ENCODE data around the gene ACADVL. TPM values are rescaled to one million over a fixed set of nuclear protein-coding genes. Genes with fewer than 3 reads are reported as not detected.

ACADVL gene
- polyA plus RNA-seq, 3 donors = 438 to 579 (median 497) TPM

DNA sequence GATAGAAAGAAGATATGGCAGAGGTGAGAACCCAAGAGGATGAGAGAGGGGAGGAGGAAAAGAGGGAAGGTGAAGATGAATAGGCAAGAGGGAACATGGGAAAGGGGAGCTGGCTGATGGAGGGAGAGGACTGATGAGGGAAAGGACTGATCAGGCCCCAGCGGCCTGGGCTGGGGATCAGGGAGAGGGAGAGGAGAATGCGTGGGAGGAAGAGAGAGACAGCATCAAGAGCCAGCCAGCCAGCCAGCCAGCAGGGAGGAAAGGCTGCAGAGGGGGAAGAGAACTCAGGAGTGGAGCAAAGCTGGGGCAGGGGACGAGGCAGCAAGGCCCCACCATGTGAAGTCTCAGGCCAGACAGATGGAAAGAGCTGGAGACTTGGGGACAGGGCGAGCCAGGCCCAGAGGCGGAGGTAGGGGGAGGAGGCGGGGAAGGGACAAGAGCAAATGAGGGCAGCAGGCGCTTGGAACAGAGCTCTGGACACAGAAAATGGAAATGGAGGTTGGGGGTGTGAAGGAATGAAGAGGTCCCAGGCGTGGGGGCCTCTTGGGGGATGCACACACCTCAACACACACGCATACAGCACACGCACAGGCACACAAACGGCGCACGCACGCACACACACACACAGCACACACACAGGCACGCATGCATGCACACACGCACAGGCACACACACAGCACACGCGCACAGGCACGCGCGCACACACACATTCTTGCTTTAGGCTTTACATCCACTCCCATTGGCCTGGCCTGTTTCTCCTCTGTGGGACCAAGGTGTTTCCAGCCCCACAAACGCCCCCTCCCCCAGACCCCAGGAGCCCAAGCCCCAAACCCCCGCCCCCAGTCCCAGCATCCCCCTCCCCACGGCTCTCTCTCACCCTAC lies 12.4 kb upstream of the ACADVL start:
- no peak for DNase-seq (ENCODE audit: extremely low read depth in 1 of 11, low read depth in 9 of 11, low spot score in 4 of 11)

DNA sequence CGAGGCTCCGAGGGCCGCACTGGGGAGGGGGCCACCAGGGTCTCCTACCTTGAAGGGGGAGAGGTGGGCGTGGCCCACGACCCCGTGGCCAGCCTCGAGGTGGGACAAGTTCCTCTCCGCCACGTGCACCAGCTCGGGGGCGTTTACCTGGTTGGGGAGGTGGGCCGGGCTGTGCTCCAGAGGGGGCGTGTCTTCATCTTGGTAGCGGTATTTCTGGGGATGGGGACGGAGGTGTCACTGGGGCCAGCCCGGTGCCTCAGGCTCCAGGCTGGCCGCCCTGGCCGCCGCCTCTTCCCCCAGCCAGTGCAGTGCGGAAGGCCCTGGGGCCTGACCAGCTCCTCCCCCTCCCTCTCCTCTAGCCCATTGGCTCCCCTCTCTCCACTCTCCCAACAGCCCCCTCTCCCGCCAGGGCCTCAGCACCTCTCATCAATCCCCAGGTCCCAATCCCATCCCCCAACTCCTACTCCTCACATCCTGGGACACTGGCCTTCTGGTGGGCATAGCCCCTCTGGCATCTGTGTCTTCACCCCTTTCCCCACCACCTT lies 11.6 kb upstream of the ACADVL start:
- DNase-seq (ENCODE audit: extremely low read depth in 1 of 11, low read depth in 9 of 11, low spot score in 4 of 11) = no peak

DNA sequence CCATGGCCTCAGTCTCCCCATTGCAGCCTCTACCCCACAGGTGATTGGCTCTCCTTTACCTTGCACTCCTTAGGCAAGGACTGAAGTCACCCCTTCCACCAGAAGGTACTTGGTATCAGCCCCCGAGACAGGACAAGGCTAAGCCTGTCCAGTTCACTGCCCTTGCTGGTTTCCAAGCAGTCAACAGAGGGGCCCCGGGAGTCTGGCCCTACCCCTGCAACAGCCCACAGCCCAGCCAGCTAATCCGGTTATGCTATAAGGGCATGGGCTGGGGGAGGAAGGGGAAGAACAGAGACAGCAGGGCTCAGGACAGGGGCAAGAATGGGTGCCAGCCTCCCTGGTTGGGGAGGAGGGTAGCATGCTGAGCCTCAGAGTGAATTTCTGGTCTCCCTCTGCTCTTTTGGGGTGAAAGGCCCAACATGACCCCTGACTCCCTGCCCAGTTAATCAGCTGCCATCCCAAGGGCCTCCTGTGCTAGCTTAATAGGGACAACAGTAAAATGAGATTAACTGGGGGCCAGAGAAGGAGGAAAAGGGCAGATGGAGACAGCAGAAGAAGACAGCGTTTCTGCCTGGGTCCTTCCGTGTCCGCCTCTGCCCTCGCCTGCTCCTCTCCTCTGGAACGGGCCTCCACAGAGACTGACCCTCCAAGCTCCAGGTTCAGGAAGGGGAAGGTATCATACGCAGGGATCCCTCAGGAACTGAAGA lies 10.8 kb upstream of the ACADVL start:
- no peak for DNase-seq (ENCODE audit: extremely low read depth in 1 of 11, low read depth in 9 of 11, low spot score in 4 of 11)

DNA sequence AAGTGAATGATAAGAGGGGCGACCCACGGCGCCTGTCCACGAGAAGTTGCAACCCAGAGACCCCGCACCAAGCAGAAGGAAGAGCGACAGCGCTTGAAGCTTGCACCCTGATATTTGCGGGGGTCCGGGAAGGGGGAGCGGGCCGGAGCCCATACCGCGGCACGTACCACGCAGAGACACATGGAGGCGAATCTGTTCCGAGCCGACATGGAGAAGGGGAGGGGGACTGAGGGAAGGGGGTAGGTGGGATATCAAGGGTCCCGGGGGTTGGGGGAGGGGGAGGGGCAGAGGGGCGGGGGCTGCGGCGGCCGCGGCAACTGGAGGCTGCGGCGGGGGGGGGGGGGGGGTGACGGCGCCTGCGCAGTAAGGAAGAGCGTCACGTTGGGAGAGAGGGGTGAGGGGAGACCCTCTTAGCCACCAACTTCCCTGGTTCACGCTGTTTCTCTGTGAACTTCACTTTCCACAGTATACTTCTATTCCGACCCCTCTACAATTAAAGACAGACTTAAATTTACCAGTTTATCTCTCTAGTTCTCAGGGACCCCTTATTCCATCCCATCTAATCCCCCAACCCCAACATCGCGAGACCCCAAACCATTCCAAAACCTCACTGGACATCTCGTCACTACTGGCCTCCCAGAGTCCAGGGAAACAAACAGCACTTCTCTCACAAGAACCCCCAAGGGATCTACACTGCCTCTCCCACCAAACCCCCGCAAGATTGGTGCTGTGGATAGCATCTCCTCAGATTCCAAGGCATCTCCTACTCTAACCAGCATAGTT lies 8.1 kb upstream of the ACADVL start:
- DNase-seq (ENCODE audit: extremely low read depth in 1 of 11, low read depth in 9 of 11, low spot score in 4 of 11) = no peak

DNA sequence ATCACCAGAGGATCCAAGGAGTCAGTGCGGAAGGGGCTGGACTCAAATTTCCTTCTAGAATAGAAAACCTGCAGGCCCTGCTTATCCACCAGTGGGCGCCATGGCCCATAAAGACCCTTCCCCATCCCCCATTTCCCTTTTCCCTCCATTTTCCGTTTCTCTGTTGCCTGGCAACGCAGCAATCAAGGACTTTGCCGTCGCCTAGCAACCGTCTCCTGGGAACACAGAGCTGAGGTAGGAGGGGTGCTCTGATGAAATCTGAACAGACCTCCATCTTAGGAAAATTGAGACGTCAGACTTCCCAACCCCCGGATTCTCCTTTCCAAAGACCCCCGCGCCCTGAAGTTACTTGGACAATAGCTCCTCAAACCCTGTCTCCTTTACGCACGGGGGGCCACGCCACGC lies 5.8 kb upstream of the ACADVL start:
- DNase-seq (ENCODE audit: extremely low read depth in 1 of 11, low read depth in 9 of 11, low spot score in 4 of 11) = peak in 10 of 11 donors; percentile 84 to 95 (median 90)

DNA sequence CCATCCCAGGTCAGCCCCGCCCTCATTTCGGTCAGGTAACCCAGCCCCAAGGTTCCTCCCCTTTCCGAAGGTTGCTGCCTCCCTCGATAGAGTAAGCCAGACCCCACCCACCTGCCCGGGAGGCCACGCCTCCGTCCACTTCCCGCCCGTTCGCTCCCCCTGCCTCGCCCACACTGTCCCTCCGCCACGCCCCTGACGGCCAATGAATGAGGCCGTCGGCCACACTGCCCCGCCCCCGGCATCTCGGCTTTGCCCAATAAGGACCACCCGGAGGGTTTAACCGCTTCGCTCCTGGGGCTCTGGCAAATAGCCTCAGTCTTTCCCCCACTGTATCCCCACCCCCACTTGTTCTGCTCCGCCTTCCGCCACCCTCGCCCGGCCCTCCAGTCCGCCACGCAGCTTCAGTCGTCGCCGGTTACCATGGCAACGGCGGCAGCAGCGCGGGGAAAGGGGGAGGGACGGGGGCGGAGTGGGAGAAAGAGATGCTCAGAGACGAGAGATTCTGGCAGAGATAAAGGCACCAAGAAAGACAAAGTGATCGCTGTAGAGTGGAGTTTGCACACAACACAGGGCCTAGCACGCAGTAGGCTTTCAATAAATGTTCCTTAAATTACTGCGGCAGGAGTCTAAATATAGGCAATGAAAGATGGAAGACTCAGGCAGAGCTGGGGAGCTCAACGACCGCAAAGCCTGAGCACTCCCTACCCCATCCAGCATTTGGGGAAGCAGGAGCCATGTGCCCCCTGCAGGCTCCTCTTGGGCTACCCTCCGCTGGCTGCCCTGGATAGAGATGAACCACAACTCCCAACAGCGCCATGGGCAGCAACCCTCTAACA lies 5.2 kb upstream of the ACADVL start:
- peak in 10 of 11 donors; percentile 94 to 98 (median 98) for DNase-seq (ENCODE audit: extremely low read depth in 1 of 11, low read depth in 9 of 11, low spot score in 4 of 11)

DNA sequence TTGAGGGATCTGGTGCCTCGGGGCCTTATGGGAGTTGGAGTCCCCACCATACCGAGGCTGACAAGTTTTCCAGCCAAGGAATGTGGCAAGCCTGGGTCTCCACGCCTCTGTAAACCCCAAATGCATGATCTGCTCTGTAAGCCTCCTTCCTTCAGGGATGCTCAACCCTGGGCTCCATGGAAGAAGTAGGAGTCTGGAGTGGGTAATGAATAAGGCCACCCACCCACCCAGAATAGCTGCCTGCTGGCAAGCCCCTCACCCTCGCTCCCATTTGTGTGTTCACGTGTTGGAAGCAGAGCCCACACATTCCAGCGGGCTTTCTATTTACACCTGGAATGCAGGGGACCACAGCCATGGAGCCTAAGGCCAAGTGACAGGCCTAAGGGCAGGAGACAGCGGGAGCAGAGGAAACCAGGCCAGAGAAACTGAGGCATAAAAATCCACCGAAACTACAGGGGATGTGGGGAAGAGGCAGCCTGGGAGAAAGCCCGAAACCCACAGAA lies 4.6 kb upstream of the ACADVL start:
- DNase-seq (ENCODE audit: extremely low read depth in 1 of 11, low read depth in 9 of 11, low spot score in 4 of 11) = peak in 4 of 11 donors; percentile 83 to 94 (median 88)

DNA sequence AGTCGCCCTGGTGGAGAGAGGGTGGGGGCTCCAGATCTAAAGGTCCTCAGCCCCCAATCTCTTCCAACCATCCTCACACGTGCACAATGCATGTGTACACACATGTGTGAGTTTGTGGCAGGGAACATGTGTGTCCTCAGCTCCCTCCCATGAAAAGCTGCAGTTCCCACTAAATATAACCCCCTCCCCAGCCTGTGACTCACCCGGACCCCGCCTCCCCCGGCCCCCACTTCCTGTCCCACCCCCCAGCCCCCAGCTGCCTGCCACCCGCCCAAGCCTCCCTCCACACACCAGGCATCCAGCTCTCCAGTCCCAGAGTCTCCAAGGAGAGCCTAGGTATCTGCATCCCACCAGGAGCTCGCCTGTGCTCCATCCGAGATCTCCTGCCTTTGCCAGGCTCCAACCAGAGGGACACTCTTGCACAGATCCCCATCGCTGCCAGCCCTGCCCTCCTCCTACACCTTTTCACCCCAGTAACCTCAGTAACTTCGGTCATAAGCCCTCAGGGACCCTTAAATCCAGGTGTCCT lies 4.0 kb upstream of the ACADVL start:
- no peak for DNase-seq (ENCODE audit: extremely low read depth in 1 of 11, low read depth in 9 of 11, low spot score in 4 of 11)

DNA sequence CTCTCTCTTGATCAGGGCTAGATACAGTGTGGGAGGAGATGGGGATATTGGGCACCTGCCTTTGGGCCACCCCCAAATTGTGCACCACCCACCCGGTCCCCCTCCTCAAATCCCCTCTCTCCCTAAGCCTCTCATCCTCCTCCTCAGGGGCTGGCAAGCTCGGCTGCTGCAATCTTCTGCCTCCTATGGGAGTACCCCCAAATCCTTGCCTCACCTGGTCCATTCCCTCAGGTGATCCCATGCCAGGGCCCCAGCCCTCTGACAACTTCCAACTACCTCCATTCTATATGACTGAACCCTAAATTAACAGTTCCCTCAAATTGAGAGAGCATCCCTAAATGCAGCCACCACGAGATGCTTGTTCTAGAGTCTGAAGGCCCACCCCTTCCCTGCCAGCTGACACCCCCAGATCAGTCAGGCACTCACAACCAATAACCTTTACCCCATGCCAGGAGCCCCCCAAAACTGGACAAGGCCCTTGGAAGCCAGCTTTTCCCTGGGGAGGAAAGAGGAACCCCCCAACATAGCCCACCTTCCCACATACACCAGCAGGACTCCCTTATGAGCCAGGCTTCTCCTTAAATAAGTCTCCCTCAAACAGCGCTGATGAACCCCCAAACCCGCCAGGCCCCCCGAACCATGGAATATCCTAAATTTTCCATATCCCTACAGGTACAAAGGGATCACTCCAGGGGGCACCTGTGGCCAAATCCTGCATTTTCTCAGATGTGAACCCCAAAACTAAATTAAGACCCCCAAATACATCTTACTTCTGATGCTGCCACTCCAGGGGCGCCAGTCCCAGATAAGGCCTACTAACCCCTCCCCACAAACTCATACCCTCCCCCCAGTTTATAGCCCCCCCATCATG lies 3.3 kb upstream of the ACADVL start:
- DNase-seq (ENCODE audit: extremely low read depth in 1 of 11, low read depth in 9 of 11, low spot score in 4 of 11) = no peak

DNA sequence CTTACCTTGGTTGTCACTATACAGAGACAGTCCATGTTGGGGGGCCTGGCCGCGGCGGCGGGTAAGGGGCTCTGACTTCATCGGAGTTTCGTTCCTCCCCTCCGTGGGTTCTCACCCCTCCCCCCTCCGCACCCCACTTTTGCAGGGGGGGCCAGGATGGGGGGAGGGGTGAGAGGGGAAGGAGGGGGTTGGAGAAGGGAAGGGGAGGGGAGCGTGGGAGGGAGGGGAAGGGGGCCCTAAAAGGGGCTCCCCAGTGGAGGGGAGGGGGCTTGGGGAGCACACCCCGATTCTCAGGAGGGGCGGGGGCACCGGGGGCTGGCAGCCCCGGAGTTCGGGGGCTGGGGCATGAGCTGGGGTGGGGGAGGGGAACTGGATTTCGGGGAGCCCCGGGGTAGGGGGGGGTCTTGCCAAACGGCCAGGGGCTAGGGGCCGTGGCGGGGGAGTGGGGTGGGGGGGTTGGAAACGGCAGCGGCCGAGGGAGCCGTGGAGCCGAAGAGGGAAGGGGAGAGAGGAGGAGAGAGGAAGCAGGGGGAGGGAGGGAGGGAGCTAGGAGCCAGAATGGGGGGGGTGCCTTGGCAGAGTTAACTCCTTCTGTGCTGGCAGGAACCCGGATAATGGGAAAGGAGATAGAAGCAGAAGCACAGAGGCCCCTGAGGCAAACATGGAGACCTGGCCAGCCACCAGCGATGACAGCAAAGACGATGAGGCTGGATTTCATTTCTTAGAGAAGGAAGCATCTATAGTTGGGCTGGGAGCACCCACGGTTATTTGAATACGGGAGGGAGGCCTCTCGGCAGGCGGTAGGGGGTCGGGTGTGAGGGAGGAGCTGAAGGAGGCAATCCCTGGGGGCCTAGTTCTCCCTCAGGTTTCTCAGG lies 2.4 kb upstream of the ACADVL start:
- peak in 4 of 11 donors; percentile 76 to 80 (median 78) for DNase-seq (ENCODE audit: extremely low read depth in 1 of 11, low read depth in 9 of 11, low spot score in 4 of 11)

DNA sequence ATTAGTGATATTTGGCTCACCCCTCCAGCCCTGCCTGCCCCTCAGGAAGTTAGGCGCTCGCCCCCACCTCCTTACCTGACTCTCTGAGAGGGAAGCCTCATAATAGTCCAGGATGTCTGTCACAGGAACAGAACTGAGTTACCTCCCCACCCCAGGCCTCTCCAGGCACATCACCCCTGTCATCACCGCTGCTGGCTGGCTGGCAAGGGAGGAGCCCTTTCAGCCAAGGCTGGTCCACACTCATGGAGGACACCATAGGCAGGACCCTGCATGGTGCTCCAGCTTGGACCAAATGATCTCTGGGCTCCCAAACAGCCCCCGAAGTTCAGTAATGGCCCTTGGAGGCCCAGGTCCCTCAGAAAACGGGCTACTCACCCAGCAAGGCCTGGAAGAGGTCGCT lies 1.6 kb upstream of the ACADVL start:
- DNase-seq (ENCODE audit: extremely low read depth in 1 of 11, low read depth in 9 of 11, low spot score in 4 of 11) = no peak

DNA sequence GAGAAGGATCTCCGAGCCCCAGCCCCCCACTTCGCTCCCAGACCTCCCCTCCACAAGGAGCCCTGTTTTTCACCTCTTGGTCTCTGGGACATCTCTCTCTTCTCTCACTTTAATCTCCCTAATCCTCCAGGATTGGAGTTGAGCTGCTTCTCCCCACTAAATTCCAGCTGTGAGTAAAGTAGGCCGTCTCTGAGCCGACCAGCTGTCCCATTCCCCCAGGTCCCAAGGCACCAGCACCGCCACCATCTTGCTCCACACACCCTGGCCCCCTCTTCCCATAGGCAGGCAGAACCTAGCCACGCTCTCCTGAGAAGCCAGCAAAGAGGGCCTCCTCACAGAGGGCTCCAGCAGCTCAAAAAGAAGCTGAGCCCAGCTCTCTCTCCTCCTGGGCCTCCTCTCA lies 980 bp upstream of the ACADVL start:
- no peak for DNase-seq (ENCODE audit: extremely low read depth in 1 of 11, low read depth in 9 of 11, low spot score in 4 of 11)

DNA sequence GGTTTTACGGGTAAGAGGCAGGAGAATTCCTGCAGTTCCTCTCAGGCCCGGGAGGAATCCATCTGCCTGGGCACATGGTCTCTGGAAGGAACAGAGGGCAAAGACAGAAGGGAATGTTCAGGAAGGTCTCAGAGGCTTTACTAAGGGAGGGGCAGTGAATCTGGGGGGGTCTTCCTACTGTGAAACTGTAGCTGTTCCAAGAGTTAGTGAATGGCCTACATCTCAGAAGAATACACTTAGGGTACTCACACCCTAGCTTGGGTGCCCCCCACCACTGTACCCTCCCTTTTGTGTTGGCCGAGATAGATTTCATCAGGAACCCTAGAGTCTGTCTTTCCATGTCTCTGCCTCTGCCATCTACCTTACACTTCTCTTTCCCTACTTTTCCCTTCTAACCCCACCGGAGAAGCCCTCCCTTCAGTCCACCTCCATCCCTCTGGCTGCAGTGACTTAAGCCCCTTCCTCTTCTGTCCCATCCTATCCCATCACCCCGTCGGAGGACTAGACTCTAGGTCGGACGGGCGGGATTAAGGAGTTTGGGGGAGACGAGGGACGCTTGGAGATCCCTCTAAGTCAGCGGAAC lies 418 bp upstream of the ACADVL start:
- no peak for DNase-seq (ENCODE audit: extremely low read depth in 1 of 11, low read depth in 9 of 11, low spot score in 4 of 11)

DNA sequence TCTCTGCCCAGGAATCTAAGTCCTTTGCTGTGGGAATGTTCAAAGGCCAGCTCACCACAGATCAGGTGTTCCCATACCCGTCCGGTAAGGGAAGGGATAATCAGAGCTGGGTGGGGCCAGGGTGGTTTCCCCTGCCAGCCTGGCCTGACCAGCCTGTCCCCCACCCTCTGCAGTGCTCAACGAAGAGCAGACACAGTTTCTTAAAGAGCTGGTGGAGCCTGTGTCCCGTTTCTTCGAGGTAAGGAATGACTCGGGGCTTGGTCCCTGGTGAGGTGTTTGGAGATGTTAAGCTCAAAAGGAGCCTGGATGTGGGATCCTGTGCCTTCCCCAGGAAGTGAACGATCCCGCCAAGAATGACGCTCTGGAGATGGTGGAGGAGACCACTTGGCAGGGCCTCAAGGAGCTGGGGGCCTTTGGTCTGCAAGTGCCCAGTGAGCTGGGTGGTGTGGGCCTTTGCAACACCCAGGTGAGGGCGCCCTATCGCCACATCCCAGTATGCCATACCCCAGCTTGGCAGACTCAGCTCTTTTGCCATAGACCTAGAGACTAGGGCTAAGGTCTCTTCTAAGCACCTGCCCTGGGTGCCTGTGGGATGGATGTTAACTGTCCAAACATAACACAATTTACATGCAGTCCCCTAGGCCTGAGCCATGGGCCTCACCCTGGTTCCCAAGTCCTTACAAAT lies 997 bp downstream of the ACADVL start:
- DNase-seq (ENCODE audit: extremely low read depth in 1 of 11, low read depth in 9 of 11, low spot score in 4 of 11) = no peak

All from renal cortex interstitium (tissue), 11 donors.